HepG2 (cell line): ENCODE results near the gene MCC. TPM values are rescaled to one million over a fixed set of nuclear protein-coding genes. Genes with fewer than 3 reads are reported as not detected.

Source experiments
- ATAC-seq: fragments of 200-7000 bp; cut with Tn5 transposase; 3 replicates; pipeline ENCODE4 v1.9.1; 2020; ENCODE audit warnings: mild to moderate bottlenecking, moderate library complexity
- BruUV-seq: library from RNA; stranded (reverse); fragments of 400-500 nt; replicated peaks from 2 replicates; lab custom pipeline; 2021; lab: Mats Ljungman, UMichigan
- CTCF ChIA-PET: fragments of 300-600 bp; formaldehyde crosslinking; extraction: SDS; loops from one replicate; lab custom pipeline; 2021; ENCODE audit warnings: low total read pairs, inconsistent platforms, low intra/inter-chr PET ratio; lab: Yijun Ruan, JAX
- POLR2A ChIA-PET: fragments of 350-600 bp; sonication (Branson Sonifier 250); formaldehyde crosslinking; loops from one replicate; lab custom pipeline; 2020; ENCODE audit warnings: antibody characterized with exemption, inconsistent platforms; lab: Yijun Ruan, JAX
- DNase-seq: peaks from one replicate; pipeline ENCODE4 v3.0.0-alpha.2; 2015; ENCODE audit warnings: low spot score
- FAIRE-seq: peaks from 3 replicates; lab custom pipeline; 2011; peaks lifted over from hg19 to GRCh38; lab: Jason Lieb, UNC
- H2AFZ ChIP-seq: one replicate; pipeline ENCODE4 v1.6.1; 2011; ENCODE audit warnings: low read length, inconsistent platforms
- H3K27ac ChIP-seq: fragments of 300-600 bp; 3 replicates; pipeline ENCODE4 v1.8.0; 2011; ENCODE audit warnings: mixed run types, mild to moderate bottlenecking, mixed read lengths, low read length, inconsistent platforms; ENCODE audit not compliant: insufficient read depth; ENCODE audit errors: extremely low read length
- H3K27me3 ChIP-seq, 2 experiments: fragments of 200-600 bp in 1 of 2; 2 replicates in 1 of 2; 3 replicates in 1 of 2; pipeline versions ENCODE4 v1.6.0 to v1.8.0; 2011; ENCODE audit warnings: low read length in 2 of 2, mild to moderate bottlenecking in 2 of 2, moderate library complexity in 2 of 2, inconsistent platforms in 1 of 2; ENCODE audit not compliant: insufficient read depth in 2 of 2, control insufficient read depth in 1 of 2
- H3K36me3 ChIP-seq, 2 experiments: fragments of 200-600 bp in 1 of 2; replicated peaks in 1 of 2; 2 replicates in 1 of 2; 3 replicates in 1 of 2; pipeline versions ENCODE4 v1.5.1 to v1.8.0; 2011; ENCODE audit warnings: low read length in 2 of 2, inconsistent platforms in 1 of 2; ENCODE audit not compliant: insufficient read depth in 2 of 2, control insufficient read depth in 1 of 2
- H3K4me1 ChIP-seq: 2 replicates; pipeline ENCODE4 v1.5.1; 2012; ENCODE audit warnings: low read length, inconsistent platforms; ENCODE audit not compliant: insufficient read depth
- H3K4me2 ChIP-seq: 2 replicates; pipeline ENCODE4 v1.6.0; 2011; ENCODE audit warnings: low read depth, low read length, inconsistent platforms
- H3K4me3 ChIP-seq, 3 experiments: fragments of 200-600 bp in 1 of 3; sonication (generic), shearing (Covaris generic) in 1 of 3; replicated peaks in 1 of 3; 2 replicates each; pipeline ENCODE4 v1.5.1; 2011 to 2016; ENCODE audit warnings: low read length in 3 of 3, inconsistent platforms in 2 of 3, low read depth in 2 of 3, mild to moderate bottlenecking in 2 of 3, control low read depth in 1 of 3, mixed read lengths in 1 of 3; ENCODE audit not compliant: insufficient read depth in 1 of 3
- H3K79me2 ChIP-seq: one replicate; pipeline ENCODE4 v1.6.1; 2011; ENCODE audit warnings: low read length, inconsistent platforms; ENCODE audit not compliant: insufficient read depth
- H3K9ac ChIP-seq: 2 replicates; pipeline ENCODE4 v1.6.0; 2011; ENCODE audit warnings: mild to moderate bottlenecking, low read depth, low read length, inconsistent platforms; ENCODE audit not compliant: insufficient read depth
- H3K9me3 ChIP-seq: 2 replicates; pipeline ENCODE4 v1.5.1; 2012; ENCODE audit warnings: mild to moderate bottlenecking, low read length
- H4K20me1 ChIP-seq: 2 replicates; pipeline ENCODE4 v1.6.0; 2011; ENCODE audit warnings: inconsistent platforms, mild to moderate bottlenecking, low read length, moderate library complexity; ENCODE audit not compliant: insufficient read depth
- CREM ChIP-seq, 2 experiments: sonication (generic) in 1 of 2; formaldehyde crosslinking in 1 of 2; IDR thresholded peaks; 2 replicates each; pipeline versions ENCODE4 v1.4.0 to v1.6.1; 2016 to 2020; ENCODE audit warnings: antibody characterized with exemption in 1 of 2, mild to moderate bottlenecking in 1 of 2, missing genetic modification reagents in 1 of 2
- DPF2 ChIP-seq: sonication (generic); formaldehyde crosslinking; IDR thresholded peaks from 2 replicates; pipeline ENCODE4 v1.4.0; 2020; ENCODE audit warnings: mild to moderate bottlenecking, low read depth, missing genetic modification reagents, borderline replicate concordance
- HHEX ChIP-seq: IDR thresholded peaks from 2 replicates; pipeline ENCODE4 v1.6.1; 2016; ENCODE audit warnings: control low read depth
- ZNF619 ChIP-seq: sonication (generic); formaldehyde crosslinking; IDR thresholded peaks from 2 replicates; pipeline ENCODE4 v1.4.0; 2020; ENCODE audit warnings: mild to moderate bottlenecking, missing genetic modification reagents
- ZNF816 ChIP-seq: sonication (generic); formaldehyde crosslinking; IDR thresholded peaks from 2 replicates; pipeline ENCODE4 v1.8.0; 2022; ENCODE audit warnings: missing genetic modification reagents, mild to moderate bottlenecking, borderline replicate concordance
- WGBS: methylation state at CpG from one replicate; pipeline ENCODE4 v1.1.6; 2017; ENCODE audit warnings: low lambda C conversion rate; 5-methylcytosine and 5-hydroxymethylcytosine counted together
- in situ Hi-C: cut with HindIII; loops from 2 replicates; pipeline ENCODE4 v1.10.0; 2017; ENCODE audit warnings: low pct_unique_long_range_greater_than_20kb; ENCODE audit not compliant: extremely low pct_ligation_motif_present
- intact Hi-C: fragments of 100-400 bp; cut with micrococcal nuclease; formaldehyde crosslinking; loops from one replicate; pipeline ENCODE4 v1.10.0; 2022; ENCODE audit not compliant: unreplicated experiment
- polyA plus RNA-seq, 8 experiments: library from polyadenylated mRNA; depleted of rRNA in 3 of 8; stranded (reverse) in 7 of 8; unstranded in 1 of 8; fragments of >200 nt; fragmentation: Illumina TruSeq in 4 of 8; extraction: Trizol in 4 of 8; gene quantifications; 2 replicates each; pipeline versions ENCODE4 v1.2.1 to v1.2.3, GENCODE V29; 2011 to 2016; ENCODE audit warnings: low read depth in 4 of 8, missing spikeins in 1 of 8, mixed read lengths in 1 of 8; ENCODE audit not compliant: insufficient read depth in 1 of 8
- total RNA-seq, 5 experiments: library from RNA; depleted of rRNA; stranded (reverse); fragments of >200 nt; fragmentation: Illumina TruSeq; extraction: Trizol; gene quantifications; 2 replicates each; pipeline ENCODE4 v1.2.3, GENCODE V29; 2016; ENCODE audit warnings: low read depth in 1 of 5
- TF ChIP-seq, protein P1 (sequence below): sonication (generic); formaldehyde crosslinking; IDR thresholded peaks from 2 replicates; pipeline ENCODE4 v1.4.0; 2020; ENCODE audit warnings: missing genetic modification reagents, borderline replicate concordance
- TF ChIP-seq, protein P2 (sequence below): sonication (generic); formaldehyde crosslinking; IDR thresholded peaks from 2 replicates; pipeline ENCODE4 v1.4.0; 2020; ENCODE audit warnings: missing genetic modification reagents
- TF ChIP-seq, protein P3 (sequence below): sonication (generic); formaldehyde crosslinking; IDR thresholded peaks from 2 replicates; pipeline ENCODE4 v1.4.0; 2020; ENCODE audit warnings: missing genetic modification reagents, borderline replicate concordance

Gene MCC
- total and polyA plus RNA-seq, 2 of the 13 experiments (the other 11 are each of a cell fraction or from before 2014, with no cell fraction given): 0.55 to 2.4 TPM

DNA sequence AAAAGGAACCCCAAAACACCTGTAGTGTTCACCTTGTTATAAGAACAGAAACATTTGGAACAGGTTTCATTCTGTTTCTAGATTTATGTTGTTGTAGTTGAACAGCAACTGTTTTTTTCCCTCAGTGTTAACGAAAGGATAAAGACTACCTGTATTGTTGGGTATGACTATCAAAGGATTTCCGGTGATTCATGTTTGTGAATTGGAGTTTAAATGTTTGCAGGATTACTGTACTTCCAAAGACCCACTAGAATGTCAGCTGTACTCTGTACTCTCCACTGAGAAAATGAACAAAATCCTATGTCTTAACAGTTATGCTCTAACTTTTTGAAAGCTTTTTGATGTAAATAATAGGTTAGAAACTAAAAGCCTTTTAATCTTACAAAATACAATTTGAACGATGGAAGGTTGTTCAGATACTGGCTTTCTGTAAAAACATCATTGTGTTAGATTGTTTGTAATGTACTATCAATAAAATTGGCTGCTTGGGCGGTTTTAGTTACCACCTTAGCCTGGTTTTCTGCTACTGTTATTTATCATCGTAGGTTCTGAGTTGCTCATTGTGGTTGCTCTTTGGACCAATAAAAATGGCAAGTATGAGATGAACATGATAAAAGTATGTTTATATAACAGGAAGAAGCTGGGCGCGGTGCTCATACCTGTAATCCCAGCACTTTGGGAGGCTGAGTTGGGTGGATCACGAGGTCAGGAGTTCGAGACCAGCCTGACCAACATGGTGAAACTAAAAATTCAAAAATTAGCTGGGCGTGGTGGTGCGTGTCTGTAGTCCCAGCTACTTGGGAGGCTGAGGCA, 467.6 kb downstream of the MCC start:
- no TSS peak for BruUV-seq
- H3K4me2 ChIP-seq: peak overlapping the region; percentile 60
- ATAC-seq (peak; percentile 98), FAIRE-seq (peak; percentile 56), DNase-seq (peak; percentile 90)
- intact Hi-C loops (loop anchor here (2.0 kb wide), 1 partner anchor 24 kb away; no protein-coding TSS in a partner anchor), in situ Hi-C loops (no loop called here)
- H3K4me3 ChIP-seq: peak overlapping the region in 1 of 3 experiments; percentile 2; a peak in 1 of 6 replicates
- H3K36me3 ChIP-seq: peaks cover 0 to under 1% of the 10 kb centered on the region in 2 experiments; a peak in 3 of 5 replicates
- H4K20me1 ChIP-seq: no peaks in the 10 kb centered on the region
- H3K79me2 ChIP-seq: peaks cover 3% of the 10 kb centered on the region
- 53% methylated on average over 11 of the region's 11 CpGs for WGBS
- peak overlapping the region; percentile 47 for H3K9ac ChIP-seq
- no peaks in the 10 kb centered on the region for H3K27me3 ChIP-seq
- H2AFZ ChIP-seq: no peak overlapping the region
- ChIA-PET CTCF (no interaction called here), POLR2A (interaction anchor here (0.9 to 1.4 kb wide), 3 partner anchors 10 to 44 kb away, joined by 3 to 4 read pairs (median 4); partner anchors contain the start of gene DCP2)
- H3K9me3 ChIP-seq: no peaks in the 10 kb centered on the region
- peak overlapping the region; percentile 84 for H3K27ac ChIP-seq
- H3K4me1 ChIP-seq: peaks cover 60% of the 10 kb centered on the region
- TF ChIP-seq ZNF619 (CRISPR knock-in tag): no peak
- TF ChIP-seq, protein P1, sequence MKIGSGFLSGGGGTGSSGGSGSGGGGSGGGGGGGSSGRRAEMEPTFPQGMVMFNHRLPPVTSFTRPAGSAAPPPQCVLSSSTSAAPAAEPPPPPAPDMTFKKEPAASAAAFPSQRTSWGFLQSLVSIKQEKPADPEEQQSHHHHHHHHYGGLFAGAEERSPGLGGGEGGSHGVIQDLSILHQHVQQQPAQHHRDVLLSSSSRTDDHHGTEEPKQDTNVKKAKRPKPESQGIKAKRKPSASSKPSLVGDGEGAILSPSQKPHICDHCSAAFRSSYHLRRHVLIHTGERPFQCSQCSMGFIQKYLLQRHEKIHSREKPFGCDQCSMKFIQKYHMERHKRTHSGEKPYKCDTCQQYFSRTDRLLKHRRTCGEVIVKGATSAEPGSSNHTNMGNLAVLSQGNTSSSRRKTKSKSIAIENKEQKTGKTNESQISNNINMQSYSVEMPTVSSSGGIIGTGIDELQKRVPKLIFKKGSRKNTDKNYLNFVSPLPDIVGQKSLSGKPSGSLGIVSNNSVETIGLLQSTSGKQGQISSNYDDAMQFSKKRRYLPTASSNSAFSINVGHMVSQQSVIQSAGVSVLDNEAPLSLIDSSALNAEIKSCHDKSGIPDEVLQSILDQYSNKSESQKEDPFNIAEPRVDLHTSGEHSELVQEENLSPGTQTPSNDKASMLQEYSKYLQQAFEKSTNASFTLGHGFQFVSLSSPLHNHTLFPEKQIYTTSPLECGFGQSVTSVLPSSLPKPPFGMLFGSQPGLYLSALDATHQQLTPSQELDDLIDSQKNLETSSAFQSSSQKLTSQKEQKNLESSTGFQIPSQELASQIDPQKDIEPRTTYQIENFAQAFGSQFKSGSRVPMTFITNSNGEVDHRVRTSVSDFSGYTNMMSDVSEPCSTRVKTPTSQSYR (CRISPR knock-in tag): no peak
- TF ChIP-seq DPF2: peak; percentile 77; the same call in 1 of the 2 replicates
- TF ChIP-seq, protein P2, sequence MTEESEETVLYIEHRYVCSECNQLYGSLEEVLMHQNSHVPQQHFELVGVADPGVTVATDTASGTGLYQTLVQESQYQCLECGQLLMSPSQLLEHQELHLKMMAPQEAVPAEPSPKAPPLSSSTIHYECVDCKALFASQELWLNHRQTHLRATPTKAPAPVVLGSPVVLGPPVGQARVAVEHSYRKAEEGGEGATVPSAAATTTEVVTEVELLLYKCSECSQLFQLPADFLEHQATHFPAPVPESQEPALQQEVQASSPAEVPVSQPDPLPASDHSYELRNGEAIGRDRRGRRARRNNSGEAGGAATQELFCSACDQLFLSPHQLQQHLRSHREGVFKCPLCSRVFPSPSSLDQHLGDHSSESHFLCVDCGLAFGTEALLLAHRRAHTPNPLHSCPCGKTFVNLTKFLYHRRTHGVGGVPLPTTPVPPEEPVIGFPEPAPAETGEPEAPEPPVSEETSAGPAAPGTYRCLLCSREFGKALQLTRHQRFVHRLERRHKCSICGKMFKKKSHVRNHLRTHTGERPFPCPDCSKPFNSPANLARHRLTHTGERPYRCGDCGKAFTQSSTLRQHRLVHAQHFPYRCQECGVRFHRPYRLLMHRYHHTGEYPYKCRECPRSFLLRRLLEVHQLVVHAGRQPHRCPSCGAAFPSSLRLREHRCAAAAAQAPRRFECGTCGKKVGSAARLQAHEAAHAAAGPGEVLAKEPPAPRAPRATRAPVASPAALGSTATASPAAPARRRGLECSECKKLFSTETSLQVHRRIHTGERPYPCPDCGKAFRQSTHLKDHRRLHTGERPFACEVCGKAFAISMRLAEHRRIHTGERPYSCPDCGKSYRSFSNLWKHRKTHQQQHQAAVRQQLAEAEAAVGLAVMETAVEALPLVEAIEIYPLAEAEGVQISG: no peak
- TF ChIP-seq, protein P3, sequence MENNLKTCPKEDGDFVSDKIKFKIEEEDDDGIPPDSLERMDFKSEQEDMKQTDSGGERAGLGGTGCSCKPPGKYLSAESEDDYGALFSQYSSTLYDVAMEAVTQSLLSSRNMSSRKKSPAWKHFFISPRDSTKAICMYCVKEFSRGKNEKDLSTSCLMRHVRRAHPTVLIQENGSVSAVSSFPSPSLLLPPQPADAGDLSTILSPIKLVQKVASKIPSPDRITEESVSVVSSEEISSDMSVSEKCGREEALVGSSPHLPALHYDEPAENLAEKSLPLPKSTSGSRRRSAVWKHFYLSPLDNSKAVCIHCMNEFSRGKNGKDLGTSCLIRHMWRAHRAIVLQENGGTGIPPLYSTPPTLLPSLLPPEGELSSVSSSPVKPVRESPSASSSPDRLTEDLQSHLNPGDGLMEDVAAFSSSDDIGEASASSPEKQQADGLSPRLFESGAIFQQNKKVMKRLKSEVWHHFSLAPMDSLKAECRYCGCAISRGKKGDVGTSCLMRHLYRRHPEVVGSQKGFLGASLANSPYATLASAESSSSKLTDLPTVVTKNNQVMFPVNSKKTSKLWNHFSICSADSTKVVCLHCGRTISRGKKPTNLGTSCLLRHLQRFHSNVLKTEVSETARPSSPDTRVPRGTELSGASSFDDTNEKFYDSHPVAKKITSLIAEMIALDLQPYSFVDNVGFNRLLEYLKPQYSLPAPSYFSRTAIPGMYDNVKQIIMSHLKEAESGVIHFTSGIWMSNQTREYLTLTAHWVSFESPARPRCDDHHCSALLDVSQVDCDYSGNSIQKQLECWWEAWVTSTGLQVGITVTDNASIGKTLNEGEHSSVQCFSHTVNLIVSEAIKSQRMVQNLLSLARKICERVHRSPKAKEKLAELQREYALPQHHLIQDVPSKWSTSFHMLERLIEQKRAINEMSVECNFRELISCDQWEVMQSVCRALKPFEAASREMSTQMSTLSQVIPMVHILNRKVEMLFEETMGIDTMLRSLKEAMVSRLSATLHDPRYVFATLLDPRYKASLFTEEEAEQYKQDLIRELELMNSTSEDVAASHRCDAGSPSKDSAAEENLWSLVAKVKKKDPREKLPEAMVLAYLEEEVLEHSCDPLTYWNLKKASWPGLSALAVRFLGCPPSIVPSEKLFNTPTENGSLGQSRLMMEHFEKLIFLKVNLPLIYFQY: no peak
- peak; percentile 34; the same call in 1 of the 2 replicates for TF ChIP-seq HHEX (CRISPR knock-in tag)
- peak; percentile 60 for TF ChIP-seq CREM (IDR thresholded peaks at IDR 0.05)
- TF ChIP-seq CREM (CRISPR knock-in tag; IDR thresholded peaks at IDR 0.05): no peak
- 0 out of 2 replicates have a peak, but pooled peaks have one; percentile 50 for TF ChIP-seq ZNF816 (CRISPR knock-in tag)
